ENCODE results near the gene IL2.

Gene IL2

DNA sequence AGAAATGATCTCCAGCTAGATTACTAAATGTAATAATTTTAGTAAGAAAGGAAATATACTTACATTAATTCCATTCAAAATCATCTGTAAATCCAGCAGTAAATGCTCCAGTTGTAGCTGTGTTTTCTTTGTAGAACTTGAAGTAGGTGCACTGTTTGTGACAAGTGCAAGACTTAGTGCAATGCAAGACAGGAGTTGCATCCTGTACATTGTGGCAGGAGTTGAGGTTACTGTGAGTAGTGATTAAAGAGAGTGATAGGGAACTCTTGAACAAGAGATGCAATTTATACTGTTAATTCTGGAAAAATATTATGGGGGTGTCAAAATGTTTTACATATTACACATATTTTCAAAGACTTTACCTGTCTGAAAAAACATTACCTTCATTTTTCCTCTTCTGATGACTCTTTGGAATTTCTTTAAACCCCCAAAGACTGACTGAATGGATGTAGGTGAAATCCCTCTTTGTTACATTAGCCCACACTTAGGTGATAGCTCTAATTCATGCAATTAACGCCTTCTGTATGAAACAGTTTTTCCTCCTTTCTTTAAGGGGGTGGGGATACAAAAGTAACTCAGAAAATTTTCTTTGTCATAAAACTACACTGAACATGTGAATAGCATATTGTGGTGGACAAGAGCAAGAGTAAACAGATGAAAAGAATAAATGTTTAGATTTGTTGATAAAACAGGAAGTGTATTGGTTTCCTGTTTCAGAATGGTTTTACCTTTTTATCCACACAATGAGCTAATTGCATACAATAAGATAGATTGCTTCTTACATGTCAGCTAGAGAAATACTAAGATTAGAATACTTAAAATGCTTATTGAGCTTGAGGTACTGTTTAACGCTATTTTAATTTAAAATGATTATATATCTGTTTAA lies at the start of gene IL2:
Gene IL2, minus strand, starts transcription at position 495 of the 886 bp plus-strand sequence. Its CDS starts 285 bp downstream, at position 210.
- DNase-seq: no peak

DNA sequence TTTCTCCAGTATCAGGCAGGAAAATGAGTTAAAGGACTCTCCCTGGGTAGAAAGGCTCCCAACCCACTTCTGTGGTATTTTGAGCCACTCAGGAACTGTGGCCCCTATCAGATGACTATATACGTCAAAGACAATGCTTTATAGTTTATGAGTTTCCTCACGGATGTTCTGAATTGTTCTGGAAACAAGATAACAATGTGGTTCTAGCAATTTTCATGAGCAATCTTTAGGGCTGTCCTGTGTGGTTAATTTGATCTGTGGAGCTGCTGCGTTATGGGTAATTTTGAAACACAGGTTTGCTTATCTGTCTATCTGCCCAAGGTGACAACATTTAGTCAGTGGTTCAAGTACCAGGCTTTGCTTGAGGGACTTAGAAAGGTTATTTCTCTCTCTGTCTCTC lies 46.7 kb upstream of the IL2 start:
- DNase-seq: no peak

- no peak for DNase-seq
Observed at GRCh38 chr4:122500852-122501501, 44.5 kb upstream of the IL2 start.

DNA sequence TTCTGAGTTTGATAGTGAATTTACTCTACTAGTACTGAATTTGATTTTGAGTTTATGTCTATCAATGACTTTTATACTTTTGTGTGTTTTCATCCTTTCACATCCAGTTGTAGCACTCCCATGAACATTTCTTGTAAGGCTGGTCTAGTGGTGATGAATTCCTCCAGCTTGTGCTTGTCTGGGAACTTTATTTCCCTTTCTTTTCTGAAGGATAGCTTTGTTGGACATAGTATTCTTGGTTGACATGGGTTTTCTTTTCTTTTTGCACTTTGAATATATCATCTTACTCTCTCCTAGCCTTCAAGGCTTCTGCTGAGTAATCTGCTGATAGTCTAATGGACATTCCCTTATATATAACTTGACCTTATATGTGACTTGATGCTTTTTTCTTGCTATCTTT lies 32.5 kb upstream of the IL2 start:
- DNase-seq: no peak

DNA sequence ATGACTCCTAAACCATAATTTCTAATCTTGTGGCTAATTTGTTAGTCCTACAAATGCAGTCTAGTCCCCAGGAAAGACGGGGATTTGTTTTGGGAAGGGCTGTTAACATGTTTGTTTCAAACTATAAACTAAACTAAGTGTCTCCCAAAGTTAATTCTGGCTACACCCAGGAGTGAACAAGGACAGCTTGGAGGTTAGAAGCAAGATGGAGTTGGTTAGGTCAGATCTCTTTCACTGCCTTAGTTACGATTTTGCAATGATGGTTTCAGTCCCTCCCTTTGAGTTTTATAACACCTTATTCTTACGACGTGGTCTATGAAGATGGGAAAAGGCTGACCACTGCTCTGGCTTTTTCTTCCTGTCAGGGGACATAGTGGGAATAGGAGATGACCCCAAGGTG lies 27.0 kb upstream of the IL2 start:
- DNase-seq: no peak

DNA sequence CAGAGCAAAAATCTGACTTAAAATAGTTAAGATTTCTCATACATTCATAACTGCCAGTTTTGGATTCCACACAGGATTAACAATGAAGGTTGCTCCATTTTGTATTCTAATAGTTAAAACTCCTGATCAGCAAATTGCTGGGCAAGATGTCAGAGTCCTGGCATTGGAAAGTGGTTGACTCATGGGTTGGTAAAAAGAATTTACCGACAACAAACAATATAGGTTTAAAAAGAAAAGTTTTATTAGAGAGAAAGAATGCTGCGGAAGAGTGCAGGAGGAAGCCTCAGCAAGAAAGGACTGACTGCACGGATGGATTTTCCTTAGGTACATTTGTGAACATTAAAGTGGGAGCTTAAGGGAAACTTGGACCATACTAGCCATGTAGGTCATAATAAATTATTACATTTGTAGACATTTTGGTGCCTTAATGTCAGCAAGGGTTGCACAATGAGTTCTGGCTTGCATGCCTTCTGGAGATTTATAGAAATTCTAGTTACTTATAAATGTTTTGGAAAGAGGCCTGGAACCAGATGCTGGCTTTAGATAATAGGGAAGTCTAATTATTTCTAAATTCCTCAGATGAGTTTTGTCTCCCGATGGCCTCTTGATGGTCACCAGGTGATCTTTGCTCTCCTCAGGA lies 25.4 kb upstream of the IL2 start:
- DNase-seq: no peak

DNA sequence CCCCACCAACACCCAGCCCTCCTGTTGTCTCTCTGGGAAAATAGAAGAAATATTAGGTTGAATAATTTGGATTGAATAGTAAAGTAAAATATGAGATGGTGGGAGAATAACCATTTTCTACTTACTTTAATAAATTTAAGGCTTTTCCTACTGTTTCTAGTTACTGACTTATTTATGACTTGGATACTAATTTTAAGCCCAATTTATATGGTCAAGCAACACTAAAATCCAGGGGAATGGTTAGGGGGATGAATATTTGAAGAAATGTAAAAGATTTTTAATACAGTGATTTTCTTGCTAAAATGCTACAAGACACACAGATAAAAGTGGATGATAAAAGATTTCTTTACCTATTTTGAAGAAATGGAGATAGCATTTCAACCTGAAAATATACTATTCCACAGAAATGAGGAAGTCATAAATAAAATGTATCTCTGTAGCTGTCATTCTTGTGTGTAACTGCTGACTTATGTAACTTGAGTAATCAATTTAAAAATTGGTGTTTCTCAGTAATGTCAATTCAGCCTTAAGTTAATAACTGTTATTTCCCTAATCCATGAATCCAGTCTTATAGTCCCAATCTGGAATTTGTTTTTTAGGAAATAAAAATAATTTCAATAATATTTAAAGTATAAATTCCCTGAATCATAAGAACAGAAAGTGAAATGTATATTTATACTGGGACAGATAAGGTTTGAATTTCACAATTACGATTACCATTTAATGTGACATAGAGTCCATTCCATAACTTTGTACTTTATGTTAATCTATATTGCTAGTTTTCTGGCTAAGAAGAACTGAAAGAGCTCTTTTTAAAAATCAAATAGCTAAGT lies 24.3 kb upstream of the IL2 start:
- DNase-seq: no peak

DNA sequence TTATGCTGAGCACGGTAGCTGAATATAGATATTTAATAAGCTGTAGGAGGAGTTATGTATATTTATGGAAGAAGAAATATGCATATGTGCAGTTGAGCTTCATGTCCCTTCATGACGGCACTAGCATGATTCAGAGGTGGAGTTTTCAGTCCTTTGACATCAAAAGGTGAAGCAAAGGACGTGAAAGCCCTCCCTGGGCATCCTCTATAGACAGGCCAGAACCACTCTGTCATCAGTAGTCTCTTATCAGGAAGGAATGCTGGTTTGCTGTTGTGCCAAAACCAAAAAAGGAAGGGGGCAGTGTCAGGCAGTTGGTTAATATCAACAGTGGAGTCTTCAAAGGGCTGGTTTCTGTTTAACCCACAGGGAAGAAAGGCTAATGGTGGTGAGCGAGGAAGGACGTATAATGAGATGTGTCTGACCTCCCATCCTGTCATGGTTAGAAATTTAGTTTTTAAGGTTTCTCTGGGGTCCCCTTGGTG lies 23.5 kb upstream of the IL2 start:
- DNase-seq: no peak

DNA sequence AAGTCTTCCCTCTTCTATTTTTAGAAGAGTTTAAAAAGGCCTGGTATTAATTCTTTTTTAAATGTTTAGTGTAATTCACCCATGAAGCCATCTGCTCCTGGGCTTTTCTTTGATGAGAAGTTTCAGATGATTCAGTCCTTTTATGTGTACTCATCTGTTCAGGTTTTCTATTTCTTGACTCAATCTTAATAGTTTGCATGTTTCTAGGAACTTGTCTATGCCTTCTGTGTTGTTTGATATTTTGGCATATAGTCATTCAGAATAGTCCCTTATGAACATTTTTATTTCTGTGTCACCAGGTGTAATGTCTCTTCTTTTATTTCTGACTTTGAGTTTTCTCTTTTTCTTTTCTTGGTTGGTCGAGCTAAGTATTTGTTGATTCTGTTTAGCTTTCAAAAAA lies 20.2 kb upstream of the IL2 start:
- no peak for DNase-seq

DNA sequence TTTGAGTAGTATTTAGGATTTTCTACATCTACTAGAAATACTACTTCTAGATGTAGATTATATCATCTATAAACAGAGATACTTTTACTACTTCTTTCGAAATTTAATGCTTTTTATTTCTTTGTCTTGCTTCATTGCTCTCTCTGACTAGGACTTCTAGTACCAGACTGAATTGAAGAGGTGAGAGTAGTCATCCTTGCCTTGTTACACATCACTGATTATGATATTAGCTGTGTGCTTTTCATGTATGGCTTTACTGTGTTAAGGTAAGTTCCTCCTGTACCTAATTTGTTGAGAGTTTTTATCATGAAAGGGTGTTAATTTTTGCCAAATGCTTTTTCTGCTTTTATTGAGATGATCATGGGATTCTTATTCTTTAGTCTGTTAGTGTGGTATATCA lies 19.6 kb upstream of the IL2 start:
- no peak for DNase-seq

GRCh38 chr4:122475233-122475632 lies 18.7 kb upstream of the IL2 start:
- no peak for DNase-seq

DNA sequence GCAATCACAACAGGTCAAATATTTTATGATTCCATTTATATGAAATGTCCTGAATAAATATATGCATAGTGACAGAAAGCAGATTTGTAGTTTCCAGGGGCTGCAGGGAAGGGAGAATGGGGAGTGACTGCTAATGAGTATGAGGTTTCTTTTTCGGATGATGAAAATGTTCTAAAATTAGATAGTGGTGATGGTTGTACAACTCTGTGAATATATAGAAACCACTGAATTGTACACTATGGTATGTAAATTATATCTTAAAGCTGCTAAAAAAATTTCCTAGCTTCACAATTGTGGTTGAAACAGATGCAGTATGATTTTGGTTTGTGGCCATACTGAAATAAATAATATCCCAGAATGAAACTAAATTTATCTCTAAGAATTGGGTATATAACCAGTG lies 12.9 kb upstream of the IL2 start:
- DNase-seq: no peak

GRCh38 chr4:122458625-122459024 lies 2.1 kb upstream of the IL2 start:
- no peak for DNase-seq

- no peak for DNase-seq
Observed at GRCh38 chr4:122453384-122453995, 3.0 kb downstream of the IL2 start.

DNA sequence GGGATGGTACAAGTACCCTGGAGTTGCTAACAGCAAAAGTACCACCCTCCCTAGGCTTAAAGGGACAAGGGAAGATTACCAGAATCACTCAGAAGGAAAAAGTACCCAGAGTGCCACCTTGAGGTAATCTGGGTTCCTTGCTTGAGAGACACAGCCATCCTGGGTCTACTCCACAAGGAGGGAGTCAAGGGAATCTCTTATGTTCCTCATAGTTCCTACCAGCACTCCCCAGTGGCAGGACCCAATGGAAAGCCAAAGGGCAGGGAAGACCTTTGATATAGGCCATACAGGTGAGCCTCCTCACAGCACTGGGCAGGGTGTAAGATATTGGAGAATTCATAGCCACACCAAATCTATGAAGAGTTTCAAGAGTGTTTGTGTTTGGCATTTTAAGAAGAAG lies 5.7 kb downstream of the IL2 start:
- no peak for DNase-seq

GRCh38 chr4:122434285-122434684 lies 22.2 kb downstream of the IL2 start:
- DNase-seq: no peak

DNA sequence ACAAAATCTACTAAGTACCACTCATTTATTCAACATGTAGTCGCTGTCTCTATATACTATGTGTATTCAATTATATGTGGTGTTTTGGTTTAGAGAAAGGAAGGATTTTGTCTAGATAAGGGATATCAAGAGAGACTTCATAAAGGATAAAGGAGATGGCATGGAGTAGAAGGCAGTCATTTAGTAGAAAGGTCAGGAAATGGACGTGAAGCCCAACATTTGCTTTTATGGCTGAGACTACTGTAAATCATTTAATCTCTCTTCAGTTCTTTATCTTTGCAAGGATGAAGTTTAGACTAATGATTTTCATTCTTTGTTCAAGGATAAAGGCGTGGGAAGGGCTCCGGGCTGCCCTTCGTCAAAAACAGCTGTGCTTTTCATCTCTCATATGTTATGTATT lies 25.2 kb downstream of the IL2 start:
- no peak for DNase-seq

- DNase-seq: no peak
Observed at GRCh38 chr4:122423246-122423645, 33.3 kb downstream of the IL2 start.

DNA sequence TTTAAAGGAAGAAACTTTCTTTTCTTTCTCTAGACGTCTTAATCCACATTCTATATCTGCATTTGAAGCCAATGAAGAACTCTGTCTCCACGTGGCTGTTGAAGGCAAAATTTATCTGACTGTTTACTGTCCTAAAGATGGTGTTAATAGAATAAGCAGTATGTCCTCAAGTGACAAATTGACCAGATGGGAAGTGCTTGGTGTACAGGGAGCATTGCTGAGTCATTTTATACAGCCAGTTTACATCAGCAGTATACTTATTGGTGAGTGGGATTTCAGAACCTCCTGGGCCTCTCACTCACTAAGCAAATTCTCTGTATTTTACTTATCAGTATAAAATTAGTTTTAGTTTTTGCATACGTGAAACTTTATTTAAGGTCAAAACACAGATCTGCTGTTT lies 44.0 kb downstream of the IL2 start:
- DNase-seq: no peak

GRCh38 chr4:122403861-122404260 lies 52.7 kb downstream of the IL2 start:
- no peak for DNase-seq

All from amygdala (tissue), 56 donors.